HG03135 (cell line): ENCODE results near the gene KCNJ6.

Experiments
- ATAC-seq: cut with Tn5 transposase; IDR thresholded peaks from one replicate; pipeline ENCODE4 v1.9.1; 2021; ENCODE audit warnings: mild to moderate bottlenecking, moderate library complexity; ENCODE audit not compliant: unreplicated experiment

KCNJ6 gene

GRCh38 chr21:37558676-37559211 lies 357.5 kb downstream of the KCNJ6 start:
- no peak for ATAC-seq
